Activated T-cell treated with anti-CD3 and anti-CD28 coated beads, Interleukin-2, amount 50 U/mL, for 24 hours (primary cell): Measurements from ENCODE around the gene ELP4.
A peak's percentile ranks its signal among the peaks of the same experiment; 100 is the strongest.

Experiments used
- DNase-seq: peaks from one replicate; pipeline ENCODE4 v3.0.0-alpha.2; 2020
- H3K27ac Mint-ChIP-seq: 2 replicates; pipeline ENCODE4 v1.8.0; 2020; ENCODE audit warnings: mild to moderate bottlenecking, mixed read lengths
- H3K27me3 Mint-ChIP-seq: 2 replicates; pipeline ENCODE4 v1.8.0; 2020; ENCODE audit warnings: mixed read lengths
- H3K36me3 Mint-ChIP-seq: 2 replicates; pipeline ENCODE4 v1.8.0; 2020; ENCODE audit warnings: low read depth, mixed read lengths
- H3K4me1 Mint-ChIP-seq: 2 replicates; pipeline ENCODE4 v1.8.0; 2020; ENCODE audit warnings: low read depth, mixed read lengths
- H3K4me3 Mint-ChIP-seq: 2 replicates; pipeline ENCODE4 v1.8.0; 2020; ENCODE audit warnings: mild to moderate bottlenecking, moderate library complexity, mixed read lengths
- H3K9me3 Mint-ChIP-seq: 2 replicates; pipeline ENCODE4 v1.8.0; 2020; ENCODE audit warnings: mixed read lengths

Gene ELP4

GRCh38 chr11:31804312-31805036 is 294.9 kb downstream of the ELP4 start:
- peak overlapping the region; percentile 47 for H3K27ac Mint-ChIP-seq

DNA sequence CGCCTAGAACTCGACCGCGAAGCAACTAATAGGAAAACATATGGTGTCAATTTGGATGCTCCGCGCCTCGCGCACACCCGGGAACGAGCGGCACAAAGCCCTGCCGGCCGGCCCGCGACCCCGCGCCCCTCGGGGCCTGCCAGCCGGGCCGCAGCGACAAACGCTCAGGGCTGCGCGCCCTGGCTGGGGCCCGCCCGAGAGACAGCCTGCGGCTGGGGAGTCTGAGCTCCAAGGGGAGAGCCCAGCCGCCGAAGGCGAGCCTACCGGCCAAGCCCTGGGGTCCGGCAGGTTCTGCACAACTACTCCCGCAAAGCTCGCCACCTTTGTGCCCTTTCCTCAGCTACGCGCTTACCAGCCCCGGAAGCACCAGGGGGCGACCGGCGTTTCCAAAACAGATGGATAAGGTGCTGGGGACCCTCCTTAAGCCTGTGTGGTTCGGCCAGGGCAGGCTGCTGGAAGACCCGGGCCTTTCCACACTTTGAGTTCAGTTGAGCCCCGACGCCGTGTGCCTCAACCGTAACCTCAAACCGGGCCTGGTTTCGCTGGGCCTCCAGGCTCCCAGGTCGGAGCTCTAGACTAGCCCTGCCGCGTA is 295.6 kb downstream of the ELP4 start:
- H3K4me3 Mint-ChIP-seq, result peak overlapping the region; percentile 51
- peaks cover 3% of the 10 kb centered on the region for H3K9me3 Mint-ChIP-seq
- DNase-seq, result no peak
- peaks cover 93% of the 10 kb centered on the region for H3K27me3 Mint-ChIP-seq
- no peaks in the 10 kb centered on the region for H3K36me3 Mint-ChIP-seq
- no peak overlapping the region for H3K27ac Mint-ChIP-seq
- H3K4me1 Mint-ChIP-seq, result peaks cover 51% of the 10 kb centered on the region

More at GRCh38 chr11:31804312-31805036, 294.9 kb downstream of the ELP4 start:
- no peaks in the 10 kb centered on the region for H3K36me3 Mint-ChIP-seq
- no peak for DNase-seq
- H3K9me3 Mint-ChIP-seq, result peaks cover 6% of the 10 kb centered on the region
- H3K4me1 Mint-ChIP-seq, result peaks cover 51% of the 10 kb centered on the region
- peaks cover 95% of the 10 kb centered on the region for H3K27me3 Mint-ChIP-seq
- peak overlapping the region; percentile 51 for H3K4me3 Mint-ChIP-seq

GRCh38 chr11:31805629-31806185 is 296.1 kb downstream of the ELP4 start:
- no peak for DNase-seq
- Mint-ChIP-seq H3K4me3 (no peak overlapping the region), H3K9me3 (no peaks in the 10 kb centered on the region), H3K27me3 (peaks cover 90% of the 10 kb centered on the region), H3K27ac (no peak overlapping the region), H3K36me3 (no peaks in the 10 kb centered on the region), H3K4me1 (peaks cover 48% of the 10 kb centered on the region)

- Mint-ChIP-seq H3K9me3 (no peaks in the 10 kb centered on the region), H3K27ac (no peak overlapping the region), H3K36me3 (no peaks in the 10 kb centered on the region), H3K4me3 (no peak overlapping the region), H3K27me3 (peaks cover 90% of the 10 kb centered on the region), H3K4me1 (peaks cover 51% of the 10 kb centered on the region)
- no peak for DNase-seq
Measured at GRCh38 chr11:31806186-31806927, 296.8 kb downstream of the ELP4 start.

DNA sequence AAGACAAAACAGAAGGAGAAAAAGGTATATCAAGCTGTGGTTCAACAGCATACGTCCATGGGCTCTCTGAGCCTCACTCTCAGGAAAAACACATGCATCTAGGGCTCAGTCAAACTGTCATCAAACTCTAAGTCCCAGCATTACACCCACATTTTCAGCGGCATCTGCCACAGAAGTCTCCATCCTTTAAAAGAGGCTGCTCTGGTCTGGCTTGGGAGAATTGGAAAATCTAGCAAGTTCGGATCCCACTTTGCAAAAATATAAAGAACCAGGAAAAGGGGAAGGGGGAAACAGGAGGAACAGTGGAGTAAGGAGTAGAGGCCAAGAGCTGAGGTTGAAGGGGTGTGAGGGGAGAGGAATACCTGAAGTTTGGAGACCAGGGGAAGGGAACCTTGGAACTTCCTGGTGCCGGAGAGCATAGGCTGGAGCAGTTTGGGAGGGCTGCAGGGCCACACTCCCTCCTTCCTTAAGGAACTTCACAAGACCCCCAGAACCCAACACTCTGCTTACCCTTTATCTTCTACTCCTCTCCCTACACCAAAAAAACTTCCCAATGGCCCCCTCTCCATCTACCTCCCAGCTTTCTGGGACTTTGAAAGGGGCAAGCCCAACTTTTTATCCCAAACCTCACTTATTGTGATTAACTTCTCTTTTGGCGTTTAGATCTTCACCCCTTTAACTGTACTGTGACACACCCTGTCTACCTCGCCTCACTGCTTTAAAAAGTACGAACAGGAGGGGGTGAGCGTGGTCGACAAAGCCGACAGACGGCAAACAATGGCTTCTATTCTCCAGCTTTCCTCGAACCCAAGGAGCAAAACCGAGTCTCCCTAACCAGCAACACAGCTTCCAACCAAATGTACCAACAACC is 297.6 kb downstream of the ELP4 start:
- Mint-ChIP-seq H3K4me3 (no peak overlapping the region), H3K27ac (no peak overlapping the region), H3K9me3 (no peaks in the 10 kb centered on the region), H3K4me1 (peaks cover 57% of the 10 kb centered on the region), H3K27me3 (peaks cover 91% of the 10 kb centered on the region), H3K36me3 (no peaks in the 10 kb centered on the region)
- DNase-seq, result no peak

DNA sequence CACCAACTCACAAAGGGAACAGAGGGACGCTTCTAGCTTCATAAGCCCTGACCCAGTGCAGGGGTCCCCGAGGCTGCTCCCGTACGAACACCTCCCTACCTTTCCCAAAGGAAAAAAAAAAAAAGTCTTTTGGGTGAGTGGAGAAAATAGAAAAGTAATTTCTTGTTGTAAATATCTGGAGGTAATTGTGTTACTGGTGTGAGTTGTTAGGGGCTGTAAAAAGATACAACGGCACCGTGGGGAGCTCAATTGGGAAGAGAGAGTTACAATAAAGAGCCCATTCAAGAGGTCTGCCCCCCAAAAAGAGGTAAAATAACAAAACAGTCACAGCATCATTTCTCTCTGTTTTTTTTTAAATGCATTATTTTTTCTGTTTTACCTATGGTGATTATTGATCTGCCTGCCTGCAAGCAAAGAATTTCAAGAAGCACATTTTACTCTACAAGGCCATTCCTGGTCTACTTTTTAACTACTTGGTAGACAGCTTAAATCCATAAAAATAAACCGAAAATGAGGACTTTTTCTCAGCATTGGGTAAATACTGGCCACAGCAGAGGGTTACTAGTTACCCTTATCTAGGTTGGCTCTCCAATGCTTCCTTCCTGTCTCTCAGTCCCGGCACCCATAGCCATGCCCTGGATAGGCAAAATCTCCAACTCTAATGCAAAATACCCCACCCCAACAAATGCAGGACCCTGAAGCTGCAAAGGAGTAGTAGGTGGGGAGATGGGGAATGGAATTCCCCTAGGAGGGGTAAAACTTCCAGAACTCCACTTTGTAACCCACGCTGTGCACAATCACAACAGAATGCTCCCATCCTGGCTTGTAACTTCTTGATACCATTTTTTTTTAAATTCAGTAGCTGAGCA is 298.5 kb downstream of the ELP4 start:
- no peaks in the 10 kb centered on the region for H3K9me3 Mint-ChIP-seq
- no peak for DNase-seq
- peaks cover 59% of the 10 kb centered on the region for H3K4me1 Mint-ChIP-seq
- H3K36me3 Mint-ChIP-seq, result no peaks in the 10 kb centered on the region
- H3K4me3 Mint-ChIP-seq, result no peak overlapping the region
- no peak overlapping the region for H3K27ac Mint-ChIP-seq
- H3K27me3 Mint-ChIP-seq, result peaks cover 89% of the 10 kb centered on the region

DNA sequence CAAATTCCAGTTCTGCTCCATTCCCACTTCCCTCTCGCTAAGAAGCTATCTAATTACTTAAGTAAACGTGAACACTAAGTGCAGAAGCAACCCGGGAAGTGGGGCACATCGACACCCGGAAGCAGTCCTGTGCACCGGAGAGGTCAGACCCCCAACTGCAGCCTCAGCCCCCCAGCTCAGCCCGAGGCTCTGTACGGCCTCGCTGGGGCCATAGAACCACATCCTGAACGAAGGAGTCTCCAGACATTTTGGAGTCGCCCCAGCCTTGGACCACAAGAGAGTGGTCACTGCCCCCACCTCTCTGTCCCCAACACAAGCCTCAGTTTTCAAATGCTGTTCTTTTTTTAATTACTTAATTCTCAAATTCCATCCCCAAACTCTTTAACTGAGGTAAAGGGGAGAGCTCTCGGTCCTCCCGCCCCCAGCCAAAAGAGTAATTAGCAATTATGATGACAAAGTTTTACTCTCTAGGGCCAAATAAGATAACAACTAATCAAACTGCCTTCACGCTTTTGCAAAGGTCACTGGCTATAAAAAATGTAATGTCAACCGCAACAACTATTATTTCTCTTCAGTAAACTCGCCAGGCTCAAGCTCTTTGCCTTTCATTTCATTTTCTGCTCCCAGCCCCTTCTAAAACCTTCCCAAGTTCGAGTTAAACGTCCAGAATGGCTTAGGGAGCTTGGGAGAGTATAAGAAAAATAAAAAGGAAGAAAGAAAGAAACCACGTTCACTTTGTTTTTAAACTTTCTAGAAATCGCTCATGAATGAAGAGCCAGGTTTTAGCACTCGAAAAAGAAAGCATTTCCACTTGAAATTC is 299.4 kb downstream of the ELP4 start:
- peaks cover 88% of the 10 kb centered on the region for H3K27me3 Mint-ChIP-seq
- DNase-seq, result no peak
- H3K36me3 Mint-ChIP-seq, result no peaks in the 10 kb centered on the region
- H3K4me3 Mint-ChIP-seq, result peak overlapping the region; percentile 46
- H3K9me3 Mint-ChIP-seq, result no peaks in the 10 kb centered on the region
- H3K27ac Mint-ChIP-seq, result no peak overlapping the region
- peaks cover 56% of the 10 kb centered on the region for H3K4me1 Mint-ChIP-seq

DNA sequence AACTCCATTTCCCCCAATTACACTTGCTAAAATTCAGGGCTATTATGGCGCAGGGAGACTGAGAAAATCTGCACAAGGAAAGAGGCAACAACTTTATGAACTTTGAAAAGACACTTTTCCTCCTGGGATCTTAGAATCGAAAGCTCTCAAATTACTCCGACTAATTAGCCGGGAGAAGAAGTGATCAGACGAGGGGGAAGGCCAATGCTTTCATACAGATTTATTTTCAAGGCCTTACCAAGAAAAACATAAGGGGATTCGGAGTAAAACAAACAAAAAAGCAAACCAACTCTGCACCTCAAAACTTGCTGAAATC is 299.9 kb downstream of the ELP4 start:
- Mint-ChIP-seq H3K27me3 (peaks cover 86% of the 10 kb centered on the region), H3K27ac (no peak overlapping the region), H3K4me3 (peak overlapping the region; percentile 46), H3K9me3 (no peaks in the 10 kb centered on the region), H3K36me3 (no peaks in the 10 kb centered on the region), H3K4me1 (peaks cover 53% of the 10 kb centered on the region)
- DNase-seq, result no peak

GRCh38 chr11:31809857-31810778 is 300.6 kb downstream of the ELP4 start:
- Mint-ChIP-seq H3K27ac (no peak overlapping the region), H3K9me3 (no peaks in the 10 kb centered on the region), H3K27me3 (peaks cover 88% of the 10 kb centered on the region), H3K4me1 (peaks cover 53% of the 10 kb centered on the region), H3K4me3 (peak overlapping the region; percentile 61), H3K36me3 (no peaks in the 10 kb centered on the region)
- peak; percentile 49 for DNase-seq

GRCh38 chr11:31810779-31811647 is 301.4 kb downstream of the ELP4 start, which contains the start of gene PAX6:
Gene PAX6 (minus strand): TSS chr11:31811322. CDS start chr11:31806411, 4,911 bp downstream.
- DNase-seq, result peak; percentile 62
- H3K9me3 Mint-ChIP-seq, result no peaks in the 10 kb centered on the region
- H3K4me1 Mint-ChIP-seq, result peaks cover 55% of the 10 kb centered on the region
- peak within 1 kb of the TSS; percentile 16 for H3K27ac Mint-ChIP-seq
- H3K4me3 Mint-ChIP-seq, result peak within 1 kb of the TSS; percentile 61
- H3K36me3 Mint-ChIP-seq, result no peaks in the 10 kb centered on the region
- peaks cover 88% of the 10 kb centered on the region for H3K27me3 Mint-ChIP-seq
